ENCODE results near the gene DNMT1. TPM values are rescaled to one million over a fixed set of nuclear protein-coding genes. Genes with fewer than 3 reads are reported as not detected.
"Not testable (repeated sequence)": the region's sequence is repeated elsewhere in the genome, so short reads cannot be mapped to it uniquely, and the experiment has no call there.

DNMT1 gene
- total RNA-seq, 1 donor from 2014 or later, result 333 TPM

DNA sequence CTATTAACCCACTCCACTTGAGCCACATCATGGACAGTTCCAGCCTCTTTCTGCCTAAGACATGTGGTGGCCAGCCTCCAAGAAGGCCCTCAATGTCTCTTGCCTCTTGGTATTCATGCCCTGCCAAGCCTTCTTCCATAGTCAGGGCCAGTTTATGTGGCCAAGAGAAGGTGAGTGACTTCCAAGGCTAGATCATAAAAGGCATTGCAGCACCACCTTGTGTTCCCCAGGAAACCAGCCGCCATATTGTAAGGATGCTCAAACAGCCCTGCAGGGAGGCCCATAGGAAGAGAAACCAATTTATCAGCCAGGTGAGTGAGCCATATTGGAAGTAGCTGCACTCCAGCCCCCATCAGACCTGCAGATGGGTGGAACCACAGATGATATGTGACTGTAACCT, 12.3 kb upstream of the DNMT1 start:
- Mint-ChIP-seq H3K36me3 (ENCODE audit: low read depth) (no peaks in the 10 kb centered on the region), H3K4me3 (no peak overlapping the region), H3K4me1 (no peaks in the 10 kb centered on the region), H3K9me3 (no peaks in the 10 kb centered on the region), H3K27ac (ENCODE audit: unreplicated experiment) (no peak overlapping the region), H3K27me3 (ENCODE audit: low read depth) (no peaks in the 10 kb centered on the region)
- DNase-seq (ENCODE audit: low read depth, low spot score), result no peak
- TF ChIP-seq, protein P1, sequence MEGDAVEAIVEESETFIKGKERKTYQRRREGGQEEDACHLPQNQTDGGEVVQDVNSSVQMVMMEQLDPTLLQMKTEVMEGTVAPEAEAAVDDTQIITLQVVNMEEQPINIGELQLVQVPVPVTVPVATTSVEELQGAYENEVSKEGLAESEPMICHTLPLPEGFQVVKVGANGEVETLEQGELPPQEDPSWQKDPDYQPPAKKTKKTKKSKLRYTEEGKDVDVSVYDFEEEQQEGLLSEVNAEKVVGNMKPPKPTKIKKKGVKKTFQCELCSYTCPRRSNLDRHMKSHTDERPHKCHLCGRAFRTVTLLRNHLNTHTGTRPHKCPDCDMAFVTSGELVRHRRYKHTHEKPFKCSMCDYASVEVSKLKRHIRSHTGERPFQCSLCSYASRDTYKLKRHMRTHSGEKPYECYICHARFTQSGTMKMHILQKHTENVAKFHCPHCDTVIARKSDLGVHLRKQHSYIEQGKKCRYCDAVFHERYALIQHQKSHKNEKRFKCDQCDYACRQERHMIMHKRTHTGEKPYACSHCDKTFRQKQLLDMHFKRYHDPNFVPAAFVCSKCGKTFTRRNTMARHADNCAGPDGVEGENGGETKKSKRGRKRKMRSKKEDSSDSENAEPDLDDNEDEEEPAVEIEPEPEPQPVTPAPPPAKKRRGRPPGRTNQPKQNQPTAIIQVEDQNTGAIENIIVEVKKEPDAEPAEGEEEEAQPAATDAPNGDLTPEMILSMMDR (conservative IDR thresholded peaks at IDR 0.05), result no peak

DNA sequence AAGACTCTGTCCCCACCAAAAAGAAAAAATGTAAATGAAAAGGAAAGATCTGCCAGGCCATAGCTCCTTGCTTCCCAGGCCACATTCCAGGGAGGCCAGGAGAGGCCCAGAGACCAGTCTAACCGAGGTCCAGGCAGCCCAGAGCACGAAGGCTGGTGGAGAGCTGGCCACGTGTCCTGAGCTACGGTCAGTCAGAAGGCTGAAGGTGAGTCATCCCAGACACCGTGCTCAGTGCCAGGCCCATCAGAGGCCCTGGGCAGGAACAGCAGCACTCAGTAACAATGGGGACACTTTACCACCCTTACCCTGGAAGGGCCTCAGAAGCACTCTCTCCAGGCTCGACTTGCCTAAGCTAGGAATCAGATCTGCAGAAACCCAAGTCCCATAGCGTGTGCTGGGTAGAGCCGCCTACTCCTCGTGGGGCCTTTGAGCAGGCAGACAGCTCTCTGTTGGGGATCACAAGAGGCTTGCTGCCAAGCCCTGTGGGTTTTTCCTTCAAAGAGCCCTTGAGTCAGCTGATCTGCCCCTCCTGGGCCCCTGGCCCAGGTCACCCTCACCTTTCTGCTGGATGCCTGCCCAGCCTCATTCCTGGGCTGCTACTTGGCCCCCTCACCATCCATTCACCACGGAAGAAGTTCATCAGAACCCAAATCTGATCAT, 11.6 kb upstream of the DNMT1 start:
- Mint-ChIP-seq H3K4me3 (no peak overlapping the region), H3K27me3 (ENCODE audit: low read depth) (no peaks in the 10 kb centered on the region), H3K9me3 (no peaks in the 10 kb centered on the region), H3K36me3 (ENCODE audit: low read depth) (no peaks in the 10 kb centered on the region), H3K4me1 (no peaks in the 10 kb centered on the region), H3K27ac (ENCODE audit: unreplicated experiment) (no peak overlapping the region)
- no peak for DNase-seq (ENCODE audit: low read depth, low spot score)
- TF ChIP-seq, protein P1 (conservative IDR thresholded peaks at IDR 0.05), result no peak

DNA sequence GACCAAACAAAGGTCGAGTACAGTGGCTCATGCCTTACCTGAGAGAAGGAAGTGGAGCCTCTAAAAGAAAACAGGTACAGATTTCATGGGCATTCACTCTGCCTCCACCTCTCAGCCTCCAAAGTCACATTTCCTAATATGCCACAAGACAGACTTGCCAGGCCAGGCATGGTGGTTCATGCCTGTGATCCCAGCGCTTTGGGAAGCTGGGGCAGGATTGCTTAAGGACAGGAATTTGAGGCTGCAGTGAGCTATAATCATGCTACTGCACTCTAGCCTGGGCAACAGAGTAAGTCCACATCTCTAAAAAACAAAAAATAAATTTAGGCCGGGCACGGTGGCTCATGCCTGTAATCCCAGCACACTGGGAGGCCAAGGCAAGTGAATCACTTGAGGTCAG, 10.9 kb upstream of the DNMT1 start:
- DNase-seq (ENCODE audit: low read depth, low spot score), result no peak
- H3K27me3 Mint-ChIP-seq (ENCODE audit: low read depth), result no peaks in the 10 kb centered on the region
- no peak overlapping the region for H3K27ac Mint-ChIP-seq (ENCODE audit: unreplicated experiment)
- no peak overlapping the region for H3K4me3 Mint-ChIP-seq
- no peaks in the 10 kb centered on the region for H3K4me1 Mint-ChIP-seq
- TF ChIP-seq, protein P1 (conservative IDR thresholded peaks at IDR 0.05), result no peak
- H3K36me3 Mint-ChIP-seq (ENCODE audit: low read depth), result no peaks in the 10 kb centered on the region
- no peaks in the 10 kb centered on the region for H3K9me3 Mint-ChIP-seq

DNA sequence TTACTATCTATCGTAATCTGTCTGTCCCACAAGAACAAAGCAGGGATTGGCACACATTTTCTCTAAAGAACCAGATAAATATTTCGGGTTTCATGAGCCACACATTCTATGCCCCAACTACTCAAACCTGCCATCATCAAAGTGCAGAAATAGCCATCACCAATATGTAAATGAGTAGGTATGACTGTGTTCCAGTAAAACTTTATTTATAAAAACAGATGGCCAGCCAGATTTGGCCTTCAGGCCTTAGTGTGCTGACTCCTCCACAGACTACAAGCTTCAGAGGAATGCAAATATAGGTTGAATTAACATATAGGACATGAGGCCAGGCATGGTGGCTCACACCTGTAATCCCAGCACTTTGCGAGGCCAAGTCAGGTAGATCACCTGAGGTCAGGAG, 8.9 kb upstream of the DNMT1 start:
- H3K27me3 Mint-ChIP-seq (ENCODE audit: low read depth), result no peaks in the 10 kb centered on the region
- TF ChIP-seq, protein P1 (conservative IDR thresholded peaks at IDR 0.05), result no peak
- no peaks in the 10 kb centered on the region for H3K36me3 Mint-ChIP-seq (ENCODE audit: low read depth)
- no peaks in the 10 kb centered on the region for H3K4me1 Mint-ChIP-seq
- no peak overlapping the region for H3K4me3 Mint-ChIP-seq
- no peaks in the 10 kb centered on the region for H3K9me3 Mint-ChIP-seq
- H3K27ac Mint-ChIP-seq (ENCODE audit: unreplicated experiment), result no peak overlapping the region
- no peak for DNase-seq (ENCODE audit: low read depth, low spot score)

DNA sequence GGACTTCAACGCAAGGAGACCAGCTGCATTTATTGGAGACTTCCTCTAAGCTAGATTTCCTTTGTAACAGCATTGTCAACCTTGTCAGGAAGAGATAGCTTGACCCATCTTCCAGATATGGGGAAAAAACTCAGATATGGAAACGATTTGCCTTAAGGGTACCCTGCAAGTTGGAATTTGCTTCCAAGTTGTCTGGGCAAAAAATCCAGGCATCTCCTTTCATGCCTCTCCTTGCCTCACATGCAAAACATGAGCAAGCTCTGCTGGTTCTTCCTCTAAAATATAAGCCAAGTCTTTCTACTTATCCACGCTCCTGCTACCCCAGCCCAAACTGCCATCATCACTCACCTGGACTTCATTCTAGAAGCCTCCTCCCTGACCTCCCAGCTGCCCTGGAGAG, 6.4 kb upstream of the DNMT1 start:
- no peaks in the 10 kb centered on the region for H3K4me1 Mint-ChIP-seq
- no peak for DNase-seq (ENCODE audit: low read depth, low spot score)
- no peaks in the 10 kb centered on the region for H3K27me3 Mint-ChIP-seq (ENCODE audit: low read depth)
- TF ChIP-seq, protein P1 (conservative IDR thresholded peaks at IDR 0.05), result no peak
- no peak overlapping the region for H3K27ac Mint-ChIP-seq (ENCODE audit: unreplicated experiment)
- no peaks in the 10 kb centered on the region for H3K9me3 Mint-ChIP-seq
- H3K36me3 Mint-ChIP-seq (ENCODE audit: low read depth), result no peaks in the 10 kb centered on the region
- H3K4me3 Mint-ChIP-seq, result no peak overlapping the region

DNA sequence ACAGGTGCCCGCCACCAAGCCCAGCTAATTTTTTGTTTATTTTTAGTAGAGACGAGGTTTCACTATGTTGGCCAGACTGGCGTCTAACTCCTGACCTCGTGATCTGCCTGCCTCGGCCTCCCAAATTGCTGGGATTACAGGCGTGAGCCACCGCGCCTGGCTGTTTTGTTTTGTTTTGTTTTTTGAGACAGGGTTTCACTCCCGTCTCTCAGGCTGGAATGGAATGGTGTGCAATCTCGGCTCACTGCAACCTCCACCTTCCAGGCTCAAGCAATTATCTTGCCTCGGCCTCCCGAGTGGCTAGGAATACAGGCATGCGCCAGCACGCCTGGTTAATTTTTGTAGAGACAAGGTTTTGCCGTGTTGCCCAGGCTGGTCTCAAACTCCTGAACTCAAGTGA, 5.3 kb upstream of the DNMT1 start:
- DNase-seq (ENCODE audit: low read depth, low spot score); H3K36me3 Mint-ChIP-seq (ENCODE audit: low read depth); H3K27me3 Mint-ChIP-seq (ENCODE audit: low read depth): not testable (repeated sequence)

DNA sequence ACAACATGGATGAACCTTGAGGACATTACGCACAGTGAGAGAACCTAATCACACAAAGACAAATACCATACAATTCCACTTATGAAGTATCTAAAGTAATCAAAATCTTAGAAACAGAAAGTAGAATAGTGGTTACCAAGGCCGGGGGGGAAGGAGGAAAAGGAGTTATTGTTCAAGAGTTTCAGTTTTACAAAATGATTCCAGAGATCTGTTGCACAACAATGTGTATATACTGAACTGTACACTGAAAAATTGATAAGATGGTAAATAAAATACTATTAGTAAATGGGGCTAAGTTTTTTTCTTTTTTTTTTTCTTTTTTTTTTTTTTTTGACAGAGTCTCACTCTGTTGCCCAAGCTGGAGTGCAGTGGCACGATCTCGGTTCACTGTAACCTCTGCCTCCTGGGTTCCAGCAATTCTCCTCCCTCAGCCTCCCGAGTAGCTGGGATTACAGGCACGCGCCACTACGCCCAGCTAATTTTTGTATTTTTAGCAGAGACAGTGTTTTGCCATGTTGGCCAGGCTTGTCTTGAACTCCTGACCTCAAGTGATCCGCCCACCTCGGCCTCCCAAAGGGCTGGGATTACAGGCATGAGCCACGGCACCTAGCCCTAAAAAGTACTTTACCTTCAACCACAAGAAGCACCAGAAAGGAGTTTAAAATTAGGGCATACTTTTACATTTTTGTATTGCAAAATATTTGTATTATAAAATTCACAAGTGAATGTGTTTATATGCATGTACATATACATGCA, 4.3 kb upstream of the DNMT1 start:
- H3K36me3 Mint-ChIP-seq (ENCODE audit: low read depth); H3K4me1 Mint-ChIP-seq; H3K27ac Mint-ChIP-seq (ENCODE audit: unreplicated experiment); DNase-seq (ENCODE audit: low read depth, low spot score); H3K27me3 Mint-ChIP-seq (ENCODE audit: low read depth); H3K4me3 Mint-ChIP-seq; H3K9me3 Mint-ChIP-seq: not testable (repeated sequence)

More for the DNA sequence above, 5.3 kb upstream of the DNMT1 start:
- not testable (repeated sequence) for H3K4me3 Mint-ChIP-seq; H3K9me3 Mint-ChIP-seq; H3K4me1 Mint-ChIP-seq; H3K27ac Mint-ChIP-seq (ENCODE audit: unreplicated experiment)

Measured in neural crest cell (in vitro differentiated cells).